T-helper 2 cell treated with Interferon-gamma antibody and Interleukin-4, amounts not matched to agents 100 ng/mL and 5 ng/mL, for 36 hours (primary cell): ENCODE data around the gene FUZ. TPM values are rescaled to one million over a fixed set of nuclear protein-coding genes. Genes with fewer than 3 reads are reported as not detected.

Experiments used
- intact Hi-C: fragments of 100-400 bp; cut with micrococcal nuclease; formaldehyde crosslinking; loops from one replicate; pipeline ENCODE4 v1.15.1; 2023
- total RNA-seq: library from RNA; stranded (reverse); gene quantifications from 2 replicates; pipeline ENCODE4 v1.2.3, GENCODE V29; 2022

FUZ gene, protein sequence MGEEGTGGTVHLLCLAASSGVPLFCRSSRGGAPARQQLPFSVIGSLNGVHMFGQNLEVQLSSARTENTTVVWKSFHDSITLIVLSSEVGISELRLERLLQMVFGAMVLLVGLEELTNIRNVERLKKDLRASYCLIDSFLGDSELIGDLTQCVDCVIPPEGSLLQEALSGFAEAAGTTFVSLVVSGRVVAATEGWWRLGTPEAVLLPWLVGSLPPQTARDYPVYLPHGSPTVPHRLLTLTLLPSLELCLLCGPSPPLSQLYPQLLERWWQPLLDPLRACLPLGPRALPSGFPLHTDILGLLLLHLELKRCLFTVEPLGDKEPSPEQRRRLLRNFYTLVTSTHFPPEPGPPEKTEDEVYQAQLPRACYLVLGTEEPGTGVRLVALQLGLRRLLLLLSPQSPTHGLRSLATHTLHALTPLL
- total RNA-seq: 11.3 and 11.5 TPM in 2 replicates

DNA sequence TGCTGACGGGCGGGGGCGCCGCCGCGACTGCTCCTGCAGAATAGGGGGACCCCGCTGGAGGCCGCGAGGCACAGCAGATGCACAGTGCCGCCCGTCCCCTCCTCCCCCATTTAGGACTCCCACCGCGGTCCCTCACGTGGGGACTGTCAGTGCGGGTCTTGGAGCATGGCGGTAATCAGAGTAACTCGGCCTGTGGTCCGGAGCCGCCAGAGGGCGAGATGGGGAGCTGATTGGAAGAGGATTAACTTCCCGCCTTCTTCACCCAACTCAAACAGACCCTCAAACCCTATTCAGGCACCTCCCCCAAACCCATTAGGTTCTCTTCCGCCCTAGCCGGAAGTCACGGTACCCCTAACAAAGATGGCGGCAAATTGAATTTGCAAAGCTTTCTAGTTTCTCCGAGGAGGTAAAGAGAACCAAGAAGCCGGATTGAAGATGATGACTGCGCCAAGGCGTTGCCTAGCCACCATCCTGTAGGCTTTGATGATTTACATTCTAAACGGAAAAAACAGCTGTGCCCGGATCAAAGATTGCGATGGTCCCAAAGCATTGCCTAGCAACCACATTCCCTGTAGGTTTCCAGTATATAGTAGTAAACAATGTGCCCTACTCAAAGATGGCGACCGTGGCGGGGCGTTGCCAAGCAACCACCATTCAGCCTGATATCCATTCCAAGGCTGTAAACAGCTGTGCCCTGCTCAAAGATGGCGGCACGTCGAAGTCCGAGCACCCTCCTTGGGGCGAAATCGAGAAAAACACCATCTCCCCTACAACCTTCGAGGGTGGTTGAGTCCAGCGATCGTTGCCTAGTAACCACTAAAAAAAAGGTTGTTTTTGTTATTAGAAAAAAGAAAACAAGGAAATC lies at the start of gene FUZ:
Gene FUZ, minus strand, starts transcription at position 296 of the 865 bp plus-strand sequence. Its CDS starts 186 bp downstream, at position 110.
- intact Hi-C loops: loop anchor here (1.0 to 2.0 kb wide), 2 partner anchors 64 to 728 kb away; partner anchors contain the start of genes AKT1S1, SNRNP70 and TBC1D17

DNA sequence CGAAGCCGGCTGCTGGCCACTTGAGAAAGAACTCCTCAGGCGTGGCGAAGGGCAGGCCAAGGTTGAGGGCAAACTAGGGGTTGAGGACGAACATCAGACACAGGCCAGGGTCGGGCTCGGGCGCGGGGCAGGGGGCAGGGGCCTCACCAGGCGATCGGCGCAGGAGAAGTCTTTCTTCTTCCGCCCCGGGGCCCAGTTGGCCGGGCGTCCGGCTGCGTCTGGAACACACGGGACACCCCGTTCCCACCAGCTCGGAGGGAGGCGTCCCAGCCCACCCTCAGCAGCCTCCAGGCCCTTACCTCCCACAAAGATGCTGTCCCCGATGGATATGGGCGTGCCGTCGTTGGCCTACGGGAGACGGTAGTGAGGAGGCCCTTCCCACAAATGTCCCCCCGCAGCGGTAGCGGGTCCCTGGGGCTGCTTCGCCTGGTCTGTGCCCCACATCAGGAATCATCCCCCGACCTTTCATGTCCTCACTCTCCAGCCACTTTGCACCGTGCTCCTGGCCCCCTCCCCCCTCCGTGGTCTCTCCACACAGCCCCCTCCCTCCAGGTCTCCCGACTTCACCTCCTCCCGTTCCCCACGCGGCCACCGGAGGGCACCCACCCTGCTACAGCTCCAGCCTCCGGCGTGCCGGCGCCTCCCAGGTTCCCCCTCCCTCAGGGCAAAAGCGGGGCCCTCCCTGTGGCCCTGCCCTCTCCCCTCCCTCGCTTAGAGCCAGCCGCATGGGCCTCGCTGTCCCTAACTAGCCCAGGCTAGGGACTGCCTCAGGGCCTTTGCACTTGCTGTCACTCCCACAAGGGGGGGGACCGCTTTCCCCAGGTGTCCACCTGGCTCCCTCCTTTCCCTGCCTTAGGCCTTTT lies 49.5 kb upstream of the FUZ start:
- intact Hi-C loops: no loop called here

DNA sequence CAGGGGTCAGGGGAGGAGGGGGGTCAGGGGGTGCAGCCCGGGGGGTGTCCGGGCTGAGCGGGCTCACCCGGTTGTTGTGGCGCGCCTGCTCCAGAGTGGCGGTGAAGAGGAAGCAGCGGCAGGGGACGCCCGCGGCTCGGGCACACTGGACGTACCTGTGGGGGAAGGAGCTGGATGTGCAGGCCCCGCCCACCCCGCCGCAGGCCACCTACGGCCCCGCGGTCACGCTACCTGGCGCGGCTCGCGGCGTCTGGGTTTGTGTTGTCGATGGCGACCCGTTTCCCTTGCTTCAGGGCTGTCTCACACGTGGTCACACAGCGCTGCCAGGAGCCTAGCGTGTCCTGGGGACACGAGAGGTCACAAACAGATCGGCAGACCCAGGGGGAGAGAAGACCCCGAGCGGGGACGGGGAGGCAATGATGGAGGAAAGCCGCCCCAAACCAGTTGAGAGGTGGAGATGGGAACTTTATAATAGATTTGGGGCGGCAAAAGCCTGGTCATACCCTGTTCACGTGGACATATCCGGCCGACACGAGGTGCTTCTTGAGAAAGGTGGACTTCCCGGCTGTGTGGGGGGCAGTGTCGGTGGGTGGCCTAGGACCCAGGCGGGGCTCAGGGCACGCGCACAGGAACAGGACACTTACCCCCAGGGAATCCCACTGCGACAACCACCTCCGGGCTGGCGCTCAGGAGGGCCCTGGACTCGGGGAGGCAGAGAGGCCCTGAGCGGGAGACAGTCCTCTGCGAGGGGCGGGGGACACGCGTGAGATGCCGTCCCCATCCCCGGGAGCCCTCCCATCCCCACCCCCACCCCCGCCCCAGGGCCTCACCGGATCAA lies 48.7 kb upstream of the FUZ start:
- intact Hi-C loops: no loop called here

DNA sequence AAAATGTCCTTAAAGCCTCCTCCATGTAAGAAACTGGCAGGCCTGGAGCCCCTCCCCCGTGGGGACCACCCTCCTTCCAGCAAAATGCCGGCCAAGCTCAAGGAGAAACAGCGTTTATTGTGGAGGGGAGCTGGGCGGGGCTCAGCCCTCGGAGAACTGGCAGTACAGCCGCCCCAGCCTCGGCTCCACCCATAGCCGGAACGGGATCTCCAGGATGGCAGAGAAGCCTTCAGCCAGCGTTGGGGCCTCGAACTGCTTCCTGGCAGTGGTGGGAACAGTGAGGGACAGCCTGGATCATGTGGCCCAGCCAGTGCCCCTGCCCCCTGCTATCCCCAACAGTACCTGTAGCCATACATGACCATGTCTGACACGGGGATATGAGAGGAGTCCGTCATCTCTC lies 48.0 kb upstream of the FUZ start:
- intact Hi-C loops: no loop called here

DNA sequence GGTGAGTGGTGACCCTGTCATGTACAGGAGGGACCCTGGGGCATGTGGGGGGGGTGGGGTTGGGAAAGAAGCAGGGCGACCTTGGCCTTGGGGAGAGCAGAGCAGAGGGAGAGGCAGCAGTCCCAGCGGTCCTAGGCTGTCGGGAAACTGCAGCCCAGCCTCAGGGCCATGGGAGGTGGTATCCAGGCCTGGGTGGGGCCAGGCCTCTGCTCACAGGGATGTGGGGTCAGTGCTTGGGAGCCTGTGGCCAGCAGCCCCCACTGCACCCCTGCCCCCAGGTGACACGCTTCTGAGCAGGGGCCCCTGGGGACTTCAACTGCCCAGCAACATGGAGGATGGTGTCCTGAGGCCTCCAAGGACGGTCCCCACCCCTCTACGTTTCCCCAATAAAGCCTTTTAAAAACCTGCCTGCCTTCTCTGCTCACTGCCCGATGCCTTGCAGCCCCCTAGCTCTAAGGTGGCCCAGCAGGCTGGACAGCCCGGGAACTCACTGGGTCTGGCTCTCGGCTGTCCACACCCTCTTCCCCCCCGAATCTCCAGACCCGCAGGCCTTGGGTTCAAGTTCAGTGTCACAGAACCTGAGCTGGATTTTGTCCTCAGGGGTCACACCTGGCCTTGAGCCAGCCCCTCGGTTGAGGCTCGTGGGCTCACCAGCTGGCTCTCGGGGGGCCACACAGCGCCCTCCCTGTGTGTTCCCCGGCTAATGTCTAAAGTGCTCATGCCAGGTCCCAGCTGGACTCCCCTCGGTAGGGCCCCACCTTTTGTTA lies 47.4 kb upstream of the FUZ start:
- intact Hi-C loops: no loop called here

DNA sequence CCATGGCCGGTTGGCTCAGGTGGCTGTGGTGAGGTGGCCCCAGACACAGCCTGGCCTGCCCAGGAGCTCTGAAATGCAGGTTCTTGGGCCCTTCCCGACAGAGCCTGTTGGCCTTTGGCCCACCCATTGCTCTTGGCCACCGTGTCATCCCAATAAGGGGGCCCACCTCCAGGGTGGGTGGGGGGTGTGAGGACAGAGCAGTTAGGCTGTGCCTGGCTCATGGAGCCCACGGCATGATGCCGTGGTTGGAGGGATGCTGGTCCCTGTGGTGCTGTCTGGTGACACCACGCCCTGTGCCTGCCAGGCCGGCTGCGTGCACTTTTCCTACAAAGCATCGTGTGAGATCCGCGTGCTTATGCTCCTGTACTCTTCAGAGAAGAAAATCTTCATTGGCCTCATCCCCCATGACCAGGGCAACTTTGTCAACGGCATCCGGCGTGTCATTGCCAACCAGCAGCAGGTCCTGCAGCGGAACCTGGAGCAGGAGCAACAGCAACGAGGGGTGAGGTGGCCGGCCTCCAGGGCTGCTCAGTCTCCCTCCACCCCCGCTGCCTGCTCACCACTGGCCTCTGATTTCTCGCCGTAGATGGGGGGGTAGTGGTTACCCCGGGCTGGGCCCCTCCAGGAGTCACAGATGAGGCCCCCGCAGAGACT lies 46.7 kb upstream of the FUZ start:
- intact Hi-C loops: no loop called here

DNA sequence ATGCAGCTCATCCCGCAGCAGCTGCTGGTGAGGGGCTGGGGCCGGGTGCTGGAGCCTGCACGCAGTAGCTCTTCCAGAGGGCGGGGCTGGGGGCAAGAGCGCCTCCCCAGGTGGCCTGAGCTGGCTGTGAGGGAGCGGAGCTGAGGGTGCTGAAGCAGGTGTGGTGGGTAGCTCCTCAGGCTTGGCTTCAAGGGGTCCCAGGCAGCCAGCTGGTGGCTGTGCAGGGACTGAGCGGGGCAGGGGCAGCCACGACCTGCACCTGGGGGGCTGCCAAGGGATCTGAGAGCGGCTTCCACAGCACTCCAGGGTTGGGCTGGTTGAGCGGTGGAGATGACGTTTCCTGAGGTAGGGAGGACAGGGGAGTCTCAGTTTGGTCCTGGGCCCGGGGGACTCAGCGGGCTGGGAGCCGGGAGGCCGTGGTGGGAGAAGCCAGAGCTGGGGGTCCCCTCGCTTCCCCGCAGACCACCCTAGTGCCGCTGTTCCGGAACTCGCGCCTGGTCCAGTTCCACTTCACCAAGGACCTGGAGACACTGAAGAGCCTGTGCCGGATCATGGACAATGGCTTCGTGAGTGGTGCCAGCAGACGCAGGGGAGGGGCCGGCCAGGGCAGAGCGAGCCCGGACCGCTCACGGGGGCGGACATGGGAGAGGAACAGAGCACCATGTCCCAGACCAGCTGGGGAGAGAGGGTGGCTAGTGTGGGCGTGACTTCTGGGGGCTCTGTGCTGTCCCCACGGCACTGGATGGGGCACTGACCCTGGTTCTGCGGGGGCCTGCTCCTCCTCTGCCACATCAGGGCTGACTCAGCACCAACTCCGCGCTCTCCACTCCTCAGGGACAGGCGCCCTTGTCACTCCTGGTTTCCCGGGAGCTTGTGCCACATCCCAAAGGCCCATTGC lies 45.2 kb upstream of the FUZ start:
- intact Hi-C loops: no loop called here

DNA sequence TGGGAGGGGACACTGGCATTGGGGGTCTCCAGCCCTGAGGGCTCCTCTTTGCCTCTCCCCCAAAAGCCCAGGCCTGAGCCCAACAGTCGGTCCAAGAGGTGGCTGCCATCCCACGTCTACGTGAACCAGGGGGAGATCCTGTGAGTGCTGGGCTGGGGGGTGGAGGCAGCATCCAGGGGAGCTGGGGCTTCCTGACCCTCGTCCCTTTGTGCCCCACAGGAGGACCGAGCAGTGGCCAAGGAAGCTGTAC lies 44.7 kb upstream of the FUZ start:
- intact Hi-C loops: no loop called here

DNA sequence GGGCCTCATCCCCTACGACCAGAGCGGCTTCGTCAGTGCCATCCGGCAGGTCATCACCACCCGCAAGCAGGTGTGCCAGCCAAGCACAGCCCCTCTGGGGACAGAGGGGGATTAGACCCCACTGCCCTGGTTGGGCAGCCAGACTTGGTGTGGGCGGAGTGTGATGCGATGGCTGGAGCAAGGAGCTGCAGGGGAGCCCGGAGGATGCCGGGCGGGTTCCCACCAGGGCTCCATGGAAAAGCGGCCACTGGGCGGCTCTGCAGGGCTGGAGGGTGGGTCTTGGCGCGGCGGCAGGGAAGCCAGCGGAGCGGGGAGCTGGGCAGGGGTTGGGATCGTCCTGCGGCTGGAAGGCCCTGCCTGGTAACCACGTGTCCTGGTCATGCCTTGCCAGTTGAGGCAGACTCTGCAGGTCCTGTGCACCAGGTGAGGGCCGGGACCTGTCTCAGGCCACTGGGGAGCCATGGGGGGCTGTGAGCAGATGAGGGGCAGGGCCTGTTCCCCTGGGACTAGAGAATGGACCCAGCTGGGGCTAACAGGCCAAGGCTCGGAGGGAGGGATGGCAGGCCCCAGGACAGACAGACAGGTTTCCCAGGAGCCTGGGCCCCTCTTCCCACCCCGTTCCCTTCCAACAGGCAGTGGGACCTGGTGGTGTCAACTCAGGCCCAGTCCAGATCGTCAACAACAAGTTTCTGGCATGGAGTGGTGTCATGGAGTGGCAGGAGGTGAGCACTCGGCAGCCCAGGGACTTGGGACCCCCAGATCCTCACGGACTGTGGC lies 44.2 kb upstream of the FUZ start:
- intact Hi-C loops: no loop called here

DNA sequence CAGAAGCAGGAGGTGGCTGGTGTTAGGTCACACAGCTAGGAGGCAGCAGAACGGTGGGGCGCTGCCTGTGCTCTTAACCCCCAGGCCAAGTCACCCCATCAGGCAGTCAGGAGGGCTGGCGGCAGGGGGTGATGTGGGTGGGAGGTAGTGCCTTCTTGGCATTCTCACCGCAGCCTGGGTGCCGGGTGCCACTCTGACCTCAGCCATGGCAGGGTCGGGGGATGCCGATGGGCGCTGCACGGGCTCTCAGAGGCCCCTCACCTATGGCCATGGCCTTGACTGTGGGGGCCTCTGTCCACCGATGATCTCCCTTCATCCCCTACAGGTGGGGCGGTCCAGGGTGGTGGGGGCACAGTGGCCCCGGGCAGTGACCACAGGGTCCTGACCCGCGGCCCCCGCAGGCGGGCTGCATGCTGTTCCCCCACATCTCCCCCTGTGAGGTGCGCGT lies 43.5 kb upstream of the FUZ start:
- intact Hi-C loops: no loop called here

DNA sequence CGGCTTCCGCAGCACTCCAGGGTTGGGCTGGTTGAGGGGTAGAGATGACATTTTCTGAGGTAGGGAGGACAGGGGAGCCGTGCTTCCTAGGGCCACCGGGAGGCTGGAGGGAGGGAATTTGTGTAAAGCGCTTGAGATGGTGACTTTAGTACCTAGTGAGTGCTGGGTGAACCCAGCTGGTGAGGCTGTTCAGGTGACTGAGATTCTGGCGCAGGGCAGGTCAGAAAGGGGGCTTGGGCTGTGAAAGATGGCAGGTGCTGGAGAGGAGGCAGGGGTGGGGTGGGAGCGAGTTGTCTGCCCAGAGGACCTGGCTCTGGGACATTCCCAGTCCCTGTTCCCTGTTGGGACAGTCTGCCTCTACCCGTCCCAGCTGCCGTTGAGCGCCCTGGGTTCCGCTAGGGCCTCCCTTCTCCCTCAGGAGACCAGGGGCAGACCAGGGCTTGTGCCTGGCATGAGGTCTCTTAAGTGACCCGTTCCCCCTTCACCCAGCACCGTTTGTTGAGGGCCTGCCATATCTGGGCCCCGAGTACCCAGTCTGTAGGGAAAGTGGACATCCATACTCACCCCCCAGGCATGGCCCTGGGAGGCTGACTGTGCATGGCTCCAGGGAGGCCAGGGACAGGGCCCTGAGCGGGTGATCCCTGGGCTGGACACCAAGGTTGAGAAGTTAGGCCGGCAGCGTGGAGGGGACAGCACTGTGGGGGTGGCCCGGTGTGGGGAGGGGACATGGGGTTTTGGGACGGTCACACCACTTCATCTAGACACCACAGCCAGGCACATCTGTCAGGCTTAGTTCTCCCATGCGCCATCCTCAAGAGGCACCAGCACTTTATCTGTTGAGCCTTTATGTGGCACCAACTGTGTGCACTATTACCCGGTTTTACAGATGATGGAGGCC lies 42.8 kb upstream of the FUZ start:
- intact Hi-C loops: no loop called here

DNA sequence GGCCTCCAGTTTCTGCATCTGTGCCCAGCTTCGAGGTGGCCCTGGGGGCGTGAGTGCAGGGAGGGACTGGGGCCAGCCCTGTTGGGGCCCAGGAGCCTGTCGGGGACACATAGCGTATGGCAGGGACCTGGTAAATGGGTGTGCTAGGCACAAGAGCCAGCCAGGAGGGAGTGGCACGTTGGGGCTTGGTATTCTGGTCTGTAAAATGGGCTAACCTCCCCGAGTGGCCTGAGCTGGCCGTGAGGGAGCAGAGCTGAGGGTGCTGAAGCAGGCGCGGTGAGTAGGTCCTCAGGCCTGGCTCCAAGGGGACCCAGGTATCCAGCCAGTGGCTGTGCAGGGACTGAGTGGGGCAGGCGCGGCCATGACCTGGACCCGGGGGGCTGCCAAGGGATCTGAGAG lies 42.2 kb upstream of the FUZ start:
- intact Hi-C loops: no loop called here

DNA sequence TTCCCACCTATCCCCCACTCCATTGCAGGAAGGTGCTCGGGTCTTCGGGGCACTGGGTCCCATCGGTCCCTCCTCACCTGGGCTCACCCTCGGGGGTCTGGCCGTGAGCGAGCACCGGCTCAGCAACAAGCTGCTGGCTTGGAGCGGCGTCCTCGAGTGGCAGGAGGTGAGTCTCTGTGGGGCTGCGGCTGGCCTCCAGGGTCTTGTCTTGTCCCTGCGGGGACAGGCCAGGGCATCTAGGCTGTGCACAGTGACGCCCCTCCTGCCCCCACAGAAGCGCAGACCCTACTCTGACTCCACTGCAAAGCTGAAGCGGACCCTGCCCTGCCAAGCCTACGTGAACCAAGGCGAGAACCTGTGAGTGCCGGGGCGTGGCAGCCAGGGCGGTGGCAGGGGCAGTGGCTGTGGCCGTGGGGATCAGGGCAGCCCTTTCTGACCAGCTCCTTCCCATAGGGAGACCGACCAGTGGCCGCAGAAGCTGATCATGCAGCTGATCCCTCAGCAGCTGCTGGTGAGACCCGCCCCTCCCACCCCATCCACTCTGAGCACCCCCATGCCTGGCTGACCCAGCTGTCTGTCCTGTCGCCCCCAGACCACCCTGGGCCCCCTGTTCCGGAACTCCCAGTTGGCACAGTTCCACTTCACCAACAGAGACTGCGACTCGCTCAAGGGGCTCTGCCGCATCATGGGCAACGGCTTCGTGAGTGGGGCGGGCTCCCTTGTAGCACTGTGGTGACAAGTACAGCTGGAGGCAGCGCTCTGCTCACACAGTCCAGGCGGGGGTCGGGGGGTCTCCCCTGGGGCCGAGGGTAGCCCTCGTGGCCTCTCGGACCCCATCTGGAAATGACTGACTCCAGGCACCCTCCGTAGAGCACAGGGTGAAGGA lies 41.5 kb upstream of the FUZ start:
- intact Hi-C loops: no loop called here

DNA sequence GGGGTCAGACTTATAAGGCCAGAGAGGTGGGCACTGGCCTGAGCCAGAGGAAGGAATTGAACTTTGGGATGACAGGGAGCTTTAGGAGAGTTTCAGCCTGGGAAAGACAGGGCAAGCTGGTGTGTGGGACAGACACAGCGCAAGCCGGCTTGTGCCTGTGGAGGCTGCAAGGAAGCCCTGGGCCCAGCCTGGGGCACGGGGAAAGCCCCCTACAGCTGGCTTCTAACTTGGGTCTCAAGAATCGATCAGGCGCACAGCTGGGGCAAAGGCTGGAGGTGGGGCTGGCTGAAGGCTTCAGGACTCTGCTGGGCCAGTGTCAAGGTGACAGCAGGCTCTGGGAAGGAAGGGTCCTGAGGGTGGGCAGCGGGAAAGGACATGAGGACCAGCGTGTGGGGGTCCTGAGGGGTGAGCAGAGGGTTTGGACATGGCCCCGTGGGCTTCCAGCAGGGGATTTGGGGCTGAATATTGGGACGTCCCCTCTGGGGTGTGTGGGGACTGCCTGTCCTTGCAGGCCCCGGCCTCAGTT lies 40.8 kb upstream of the FUZ start:
- intact Hi-C loops: no loop called here

DNA sequence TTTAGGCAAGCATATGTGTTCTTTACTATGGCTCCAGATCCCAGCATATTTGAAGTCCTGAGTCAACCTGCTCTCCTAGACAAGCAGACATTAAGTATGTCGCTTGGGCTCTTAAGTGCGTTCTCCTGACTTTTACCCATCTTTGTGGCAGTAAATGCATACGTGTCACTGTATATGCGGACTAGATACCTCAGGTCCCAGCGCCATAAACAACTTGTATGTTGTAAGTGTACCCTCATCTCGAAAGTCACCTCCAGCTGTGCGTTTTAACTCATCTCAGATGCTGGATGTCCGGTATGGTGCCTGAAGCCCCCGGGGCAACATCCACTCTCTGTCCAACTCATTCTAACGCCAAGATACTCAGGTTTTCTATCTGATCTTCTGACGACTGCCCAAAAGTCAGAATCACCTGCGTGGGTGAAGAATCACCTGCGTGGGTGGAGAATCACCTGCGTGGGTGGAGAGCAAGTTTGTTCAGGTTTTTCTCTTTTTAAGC lies 39.6 kb upstream of the FUZ start:
- intact Hi-C loops: no loop called here
